Liver (tissue), 9 donors: ENCODE measurements around the gene TGIF1. TPM values are rescaled to one million over a fixed set of nuclear protein-coding genes. Genes with fewer than 3 reads are reported as not detected.

ENCODE experiments used
- DNase-seq: peaks from one replicate; pipeline ENCODE4 v3.0.0-alpha.2; 2017; ENCODE audit warnings: low spot score
- H3K27ac ChIP-seq, 2 donors: one replicate each; pipeline ENCODE4 v1.7.0; 2013; ENCODE audit warnings: inconsistent platforms in 2 of 2, low read length in 2 of 2, control low read depth in 1 of 2, low read depth in 1 of 2, mild to moderate bottlenecking in 1 of 2
- H3K27me3 ChIP-seq, 4 donors: one replicate each; pipeline versions ENCODE4 v1.6.1 to v1.7.0; 2013; ENCODE audit warnings: low read length in 3 of 4, inconsistent platforms in 1 of 4, mild to moderate bottlenecking in 1 of 4, moderate library complexity in 1 of 4; ENCODE audit not compliant: control insufficient read depth in 4 of 4, insufficient read depth in 4 of 4
- H3K36me3 ChIP-seq, 4 donors: one replicate each; pipeline versions ENCODE4 v1.6.1 to v1.7.0; 2013; ENCODE audit warnings: low read length in 3 of 4, mild to moderate bottlenecking in 3 of 4, low read depth in 1 of 4, moderate library complexity in 1 of 4; ENCODE audit not compliant: control insufficient read depth in 4 of 4, insufficient read depth in 3 of 4
- H3K4me1 ChIP-seq, 4 donors: one replicate each; pipeline versions ENCODE4 v1.6.1 to v1.7.0; 2013; ENCODE audit warnings: low read length in 3 of 4, mild to moderate bottlenecking in 3 of 4, moderate library complexity in 1 of 4; ENCODE audit not compliant: control insufficient read depth in 4 of 4, insufficient read depth in 4 of 4
- H3K4me3 ChIP-seq, 3 donors: one replicate each; pipeline versions ENCODE4 v1.6.1 to v1.7.0; 2013; ENCODE audit warnings: low read length in 3 of 3, control low read depth in 1 of 3, low read depth in 1 of 3, mild to moderate bottlenecking in 1 of 3
- H3K9ac ChIP-seq, 2 donors: one replicate each; pipeline ENCODE4 v1.7.0; 2013; ENCODE audit warnings: low read length in 2 of 2, mild to moderate bottlenecking in 2 of 2, moderate library complexity in 2 of 2, control low read depth in 1 of 2, low read depth in 1 of 2
- H3K9me3 ChIP-seq, 4 donors: one replicate each; pipeline versions ENCODE4 v1.6.1 to v1.7.0; 2013; ENCODE audit warnings: low read length in 3 of 4; ENCODE audit not compliant: control insufficient read depth in 4 of 4
- FOXA1 ChIP-seq: IDR thresholded peaks from 2 replicates; pipeline ENCODE4 v1.6.1; 2016; ENCODE audit warnings: antibody characterized with exemption
- FOXA2 ChIP-seq: IDR thresholded peaks from 2 replicates; pipeline ENCODE4 v1.6.1; 2016; ENCODE audit warnings: antibody characterized with exemption
- GABPA ChIP-seq, 2 donors: IDR thresholded peaks in 1 of 2; conservative IDR thresholded peaks in 1 of 2; 2 replicates each; pipeline ENCODE4 v1.6.1; 2016; ENCODE audit warnings: antibody characterized with exemption in 2 of 2, mild to moderate bottlenecking in 1 of 2, moderate library complexity in 1 of 2
- HNF4A ChIP-seq, 2 donors: conservative IDR thresholded peaks; 2 replicates each; pipeline ENCODE4 v1.6.1; 2016; ENCODE audit warnings: antibody characterized with exemption in 2 of 2, mild to moderate bottlenecking in 2 of 2
- HNF4G ChIP-seq: IDR thresholded peaks from 2 replicates; pipeline ENCODE4 v1.6.1; 2016; ENCODE audit warnings: antibody characterized with exemption
- JUND ChIP-seq, 2 donors: IDR thresholded peaks; 2 replicates each; pipeline ENCODE4 v1.6.1; 2016; ENCODE audit warnings: antibody characterized with exemption in 2 of 2
- NR2F2 ChIP-seq: IDR thresholded peaks from 2 replicates; pipeline ENCODE4 v1.6.1; 2016; ENCODE audit warnings: antibody characterized with exemption
- RXRA ChIP-seq, 2 donors: IDR thresholded peaks; 2 replicates each; pipeline ENCODE4 v1.6.1; 2017 to 2018; ENCODE audit warnings: antibody characterized with exemption in 2 of 2, mild to moderate bottlenecking in 1 of 2
- SP1 ChIP-seq: IDR thresholded peaks from 2 replicates; pipeline ENCODE4 v1.6.1; 2018; ENCODE audit warnings: antibody characterized with exemption, mild to moderate bottlenecking
- TAF1 ChIP-seq: conservative IDR thresholded peaks from 2 replicates; pipeline ENCODE4 v1.6.1; 2016; ENCODE audit warnings: antibody characterized with exemption, mild to moderate bottlenecking
- YY1 ChIP-seq: IDR thresholded peaks from 2 replicates; pipeline ENCODE4 v1.6.1; 2016; ENCODE audit warnings: antibody characterized with exemption, mild to moderate bottlenecking
- WGBS: extraction: QIAGEN DNeasy Blood & Tissue Kit; methylation state at CpG from one replicate; pipeline ENCODE4 v1.1.7; 2013; 5-methylcytosine and 5-hydroxymethylcytosine counted together
- polyA plus RNA-seq, 2 donors: library from polyadenylated mRNA; stranded (reverse) in 1 of 2; unstranded in 1 of 2; fragments of 200-250 nt in 1 of 2; fragments of >200 nt in 1 of 2; fragmentation: Nextera tagmentation in 1 of 2; extraction: Ambion mirVana in 1 of 2; gene quantifications; one replicate each; pipeline versions ENCODE4 v1.2.1 to v1.2.3, GENCODE V29; 2013 to 2015
- total RNA-seq, 2 donors: library from RNA; depleted of rRNA; stranded (reverse); fragments of >200 nt; gene quantifications; one replicate each; pipeline ENCODE4 v1.2.3, GENCODE V29; 2014
- TF ChIP-seq, protein P1 (sequence below): IDR thresholded peaks from 2 replicates; pipeline ENCODE4 v1.6.1; 2016; ENCODE audit warnings: antibody characterized with exemption
- TF ChIP-seq, protein P2 (sequence below): IDR thresholded peaks from 2 replicates; pipeline ENCODE4 v1.6.1; 2016; ENCODE audit warnings: antibody characterized with exemption, mild to moderate bottlenecking
- TF ChIP-seq, protein P3 (sequence below): IDR thresholded peaks from 2 replicates; pipeline ENCODE4 v1.6.1; 2016; ENCODE audit warnings: antibody characterized with exemption
- TF ChIP-seq, protein P4 (sequence below): IDR thresholded peaks from 2 replicates; pipeline ENCODE4 v1.6.1; 2016; ENCODE audit warnings: antibody characterized with exemption
- TF ChIP-seq, protein P5 (sequence below): fragments of 150-350 bp; IDR thresholded peaks from 2 replicates; pipeline ENCODE4 v1.5.1; 2017; ENCODE audit warnings: improper control_type of control experiment, low read depth, low read length; ENCODE audit not compliant: missing input control
- donor health status: healthy.
- donor health status: healthy.
- donor health status: healthy.
- donor health status: healthy.
- donor health status: healthy.

Gene TGIF1
- 10 to 100 TPM; 22.9 to 26.4 TPM for total RNA-seq
- 10 to 100 TPM; 13.1 to 14.0 TPM for polyA plus RNA-seq

- H3K4me3 ChIP-seq, result peak within 1 kb of the TSS; percentile 63 to 92 (median 90)
- TF ChIP-seq, protein P1, sequence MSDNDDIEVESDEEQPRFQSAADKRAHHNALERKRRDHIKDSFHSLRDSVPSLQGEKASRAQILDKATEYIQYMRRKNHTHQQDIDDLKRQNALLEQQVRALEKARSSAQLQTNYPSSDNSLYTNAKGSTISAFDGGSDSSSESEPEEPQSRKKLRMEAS, result peak; percentile 24
- TF ChIP-seq YY1 (peak; percentile 18), RXRA (IDR thresholded peaks at IDR 0.05) (no peak), FOXA2 (no peak), FOXA1 (no peak), TAF1 (peak; percentile 74)
- TF ChIP-seq, protein P2, sequence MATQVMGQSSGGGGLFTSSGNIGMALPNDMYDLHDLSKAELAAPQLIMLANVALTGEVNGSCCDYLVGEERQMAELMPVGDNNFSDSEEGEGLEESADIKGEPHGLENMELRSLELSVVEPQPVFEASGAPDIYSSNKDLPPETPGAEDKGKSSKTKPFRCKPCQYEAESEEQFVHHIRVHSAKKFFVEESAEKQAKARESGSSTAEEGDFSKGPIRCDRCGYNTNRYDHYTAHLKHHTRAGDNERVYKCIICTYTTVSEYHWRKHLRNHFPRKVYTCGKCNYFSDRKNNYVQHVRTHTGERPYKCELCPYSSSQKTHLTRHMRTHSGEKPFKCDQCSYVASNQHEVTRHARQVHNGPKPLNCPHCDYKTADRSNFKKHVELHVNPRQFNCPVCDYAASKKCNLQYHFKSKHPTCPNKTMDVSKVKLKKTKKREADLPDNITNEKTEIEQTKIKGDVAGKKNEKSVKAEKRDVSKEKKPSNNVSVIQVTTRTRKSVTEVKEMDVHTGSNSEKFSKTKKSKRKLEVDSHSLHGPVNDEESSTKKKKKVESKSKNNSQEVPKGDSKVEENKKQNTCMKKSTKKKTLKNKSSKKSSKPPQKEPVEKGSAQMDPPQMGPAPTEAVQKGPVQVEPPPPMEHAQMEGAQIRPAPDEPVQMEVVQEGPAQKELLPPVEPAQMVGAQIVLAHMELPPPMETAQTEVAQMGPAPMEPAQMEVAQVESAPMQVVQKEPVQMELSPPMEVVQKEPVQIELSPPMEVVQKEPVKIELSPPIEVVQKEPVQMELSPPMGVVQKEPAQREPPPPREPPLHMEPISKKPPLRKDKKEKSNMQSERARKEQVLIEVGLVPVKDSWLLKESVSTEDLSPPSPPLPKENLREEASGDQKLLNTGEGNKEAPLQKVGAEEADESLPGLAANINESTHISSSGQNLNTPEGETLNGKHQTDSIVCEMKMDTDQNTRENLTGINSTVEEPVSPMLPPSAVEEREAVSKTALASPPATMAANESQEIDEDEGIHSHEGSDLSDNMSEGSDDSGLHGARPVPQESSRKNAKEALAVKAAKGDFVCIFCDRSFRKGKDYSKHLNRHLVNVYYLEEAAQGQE, result peak; percentile 57
- H3K36me3 ChIP-seq, result no peaks in the 10 kb centered on the region
- under 1% methylated on average over 71 of the region's 71 CpGs for WGBS
- no peaks in the 10 kb centered on the region for H3K9me3 ChIP-seq
- H3K4me1 ChIP-seq, result peaks cover 3 to 31% (median 15%) of the 10 kb centered on the region in 4 donors
- H3K27me3 ChIP-seq, result no peaks in the 10 kb centered on the region
- peak within 1 kb of the TSS; percentile 99 to 100 for H3K27ac ChIP-seq
- H3K9ac ChIP-seq, result peak within 1 kb of the TSS; percentile 99 to 100
- peak; percentile 80 for DNase-seq
Observed at GRCh38 chr18:3450012-3450798, at the start of gene TGIF1. Gene TGIF1, plus strand, starts transcription at chr18:3450172. Its CDS starts 318 bp downstream, at chr18:3450490.

DNA sequence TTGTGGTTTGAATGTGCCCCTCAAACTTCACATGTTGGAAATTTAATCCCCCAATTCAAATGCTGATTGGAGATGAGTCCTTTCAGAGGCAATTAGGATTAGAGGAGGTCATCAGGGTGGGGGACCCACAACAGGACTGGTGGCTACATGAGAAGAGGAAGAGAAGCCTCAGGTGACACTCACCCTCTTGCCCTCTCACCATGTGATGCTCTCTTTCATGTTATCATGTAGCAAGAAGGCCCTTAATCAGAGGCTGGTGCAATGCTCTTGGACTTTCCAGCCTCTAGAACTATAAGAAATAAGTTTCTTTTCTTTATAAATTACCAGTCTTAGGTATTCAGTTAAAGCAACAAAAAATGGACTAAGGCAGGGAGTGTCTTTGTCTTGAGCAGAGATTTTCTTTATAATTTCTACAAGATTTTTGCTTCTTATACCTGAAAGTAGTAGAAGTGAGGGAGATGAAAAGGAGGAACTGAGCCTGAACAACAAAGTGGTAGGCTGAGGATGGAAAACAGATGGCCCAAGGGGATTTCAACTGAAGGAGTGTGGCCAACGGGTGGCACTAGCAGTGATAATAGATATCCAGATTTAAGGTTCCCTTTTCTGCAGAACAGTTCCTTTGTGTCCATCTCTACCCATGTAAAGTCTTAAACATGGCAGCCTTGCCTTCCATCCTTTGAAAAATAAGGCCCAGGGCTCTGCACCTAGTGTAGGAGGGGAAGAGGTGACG is 49.2 kb upstream of the TGIF1 start:
- 74% methylated on average over 2 of the region's 2 CpGs for WGBS
- Histone ChIP-seq H3K4me3 (no peak overlapping the region), H3K27me3 (no peaks in the 10 kb centered on the region), H3K36me3 (no peaks in the 10 kb centered on the region), H3K27ac (no peak overlapping the region), H3K4me1 (no peaks in the 10 kb centered on the region), H3K9ac (no peak overlapping the region), H3K9me3 (peaks cover 0 to 2% (median 0%) of the 10 kb centered on the region in 4 donors)
- no peak for TF ChIP-seq GABPA (IDR thresholded peaks at IDR 0.05 in 1 of 2, conservative IDR thresholded peaks at IDR 0.05 in 1 of 2)
- no peak for TF ChIP-seq NR2F2
- TF ChIP-seq TAF1, result no peak
- TF ChIP-seq, protein P3, sequence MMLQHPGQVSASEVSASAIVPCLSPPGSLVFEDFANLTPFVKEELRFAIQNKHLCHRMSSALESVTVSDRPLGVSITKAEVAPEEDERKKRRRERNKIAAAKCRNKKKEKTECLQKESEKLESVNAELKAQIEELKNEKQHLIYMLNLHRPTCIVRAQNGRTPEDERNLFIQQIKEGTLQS, result no peak
- TF ChIP-seq FOXA2, result no peak
- TF ChIP-seq, protein P4, sequence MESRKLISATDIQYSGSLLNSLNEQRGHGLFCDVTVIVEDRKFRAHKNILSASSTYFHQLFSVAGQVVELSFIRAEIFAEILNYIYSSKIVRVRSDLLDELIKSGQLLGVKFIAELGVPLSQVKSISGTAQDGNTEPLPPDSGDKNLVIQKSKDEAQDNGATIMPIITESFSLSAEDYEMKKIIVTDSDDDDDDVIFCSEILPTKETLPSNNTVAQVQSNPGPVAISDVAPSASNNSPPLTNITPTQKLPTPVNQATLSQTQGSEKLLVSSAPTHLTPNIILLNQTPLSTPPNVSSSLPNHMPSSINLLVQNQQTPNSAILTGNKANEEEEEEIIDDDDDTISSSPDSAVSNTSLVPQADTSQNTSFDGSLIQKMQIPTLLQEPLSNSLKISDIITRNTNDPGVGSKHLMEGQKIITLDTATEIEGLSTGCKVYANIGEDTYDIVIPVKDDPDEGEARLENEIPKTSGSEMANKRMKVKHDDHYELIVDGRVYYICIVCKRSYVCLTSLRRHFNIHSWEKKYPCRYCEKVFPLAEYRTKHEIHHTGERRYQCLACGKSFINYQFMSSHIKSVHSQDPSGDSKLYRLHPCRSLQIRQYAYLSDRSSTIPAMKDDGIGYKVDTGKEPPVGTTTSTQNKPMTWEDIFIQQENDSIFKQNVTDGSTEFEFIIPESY, result no peak
- TF ChIP-seq SP1, result no peak
- TF ChIP-seq FOXA1, result no peak
- no peak for TF ChIP-seq RXRA (IDR thresholded peaks at IDR 0.05)
- no peak for TF ChIP-seq HNF4A (conservative IDR thresholded peaks at IDR 0.05)
- no peak for TF ChIP-seq JUND (IDR thresholded peaks at IDR 0.05)
- TF ChIP-seq, protein P2, result no peak
- TF ChIP-seq YY1, result no peak
- TF ChIP-seq HNF4G, result no peak
- TF ChIP-seq, protein P1, result no peak
- TF ChIP-seq, protein P5, sequence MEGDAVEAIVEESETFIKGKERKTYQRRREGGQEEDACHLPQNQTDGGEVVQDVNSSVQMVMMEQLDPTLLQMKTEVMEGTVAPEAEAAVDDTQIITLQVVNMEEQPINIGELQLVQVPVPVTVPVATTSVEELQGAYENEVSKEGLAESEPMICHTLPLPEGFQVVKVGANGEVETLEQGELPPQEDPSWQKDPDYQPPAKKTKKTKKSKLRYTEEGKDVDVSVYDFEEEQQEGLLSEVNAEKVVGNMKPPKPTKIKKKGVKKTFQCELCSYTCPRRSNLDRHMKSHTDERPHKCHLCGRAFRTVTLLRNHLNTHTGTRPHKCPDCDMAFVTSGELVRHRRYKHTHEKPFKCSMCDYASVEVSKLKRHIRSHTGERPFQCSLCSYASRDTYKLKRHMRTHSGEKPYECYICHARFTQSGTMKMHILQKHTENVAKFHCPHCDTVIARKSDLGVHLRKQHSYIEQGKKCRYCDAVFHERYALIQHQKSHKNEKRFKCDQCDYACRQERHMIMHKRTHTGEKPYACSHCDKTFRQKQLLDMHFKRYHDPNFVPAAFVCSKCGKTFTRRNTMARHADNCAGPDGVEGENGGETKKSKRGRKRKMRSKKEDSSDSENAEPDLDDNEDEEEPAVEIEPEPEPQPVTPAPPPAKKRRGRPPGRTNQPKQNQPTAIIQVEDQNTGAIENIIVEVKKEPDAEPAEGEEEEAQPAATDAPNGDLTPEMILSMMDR, result no peak
- DNase-seq, result no peak
